ENCODE data around the gene MED13.
"Not testable (repeated sequence)": the region's sequence is repeated elsewhere in the genome, so short reads cannot be mapped to it uniquely, and the experiment has no call there.

- not testable (repeated sequence) for TF ChIP-seq POLR2AphosphoS5, POLR2A (IDR thresholded peaks at IDR 0.05; ENCODE audit: low read depth, low read length)
Observed at GRCh38 chr17:62003141-62003540, 61.9 kb downstream of the MED13 start.

All from GM12892 (cell line).